HG03103 (cell line): ENCODE measurements around the gene NTM.
"Not testable (repeated sequence)": the region's sequence is repeated elsewhere in the genome, so short reads cannot be mapped to it uniquely, and the experiment has no call there.

ENCODE experiments used
- ATAC-seq: cut with Tn5 transposase; IDR thresholded peaks from one replicate; pipeline ENCODE4 v1.9.1; 2021; ENCODE audit warnings: low read depth; ENCODE audit not compliant: unreplicated experiment

The NTM gene

DNA sequence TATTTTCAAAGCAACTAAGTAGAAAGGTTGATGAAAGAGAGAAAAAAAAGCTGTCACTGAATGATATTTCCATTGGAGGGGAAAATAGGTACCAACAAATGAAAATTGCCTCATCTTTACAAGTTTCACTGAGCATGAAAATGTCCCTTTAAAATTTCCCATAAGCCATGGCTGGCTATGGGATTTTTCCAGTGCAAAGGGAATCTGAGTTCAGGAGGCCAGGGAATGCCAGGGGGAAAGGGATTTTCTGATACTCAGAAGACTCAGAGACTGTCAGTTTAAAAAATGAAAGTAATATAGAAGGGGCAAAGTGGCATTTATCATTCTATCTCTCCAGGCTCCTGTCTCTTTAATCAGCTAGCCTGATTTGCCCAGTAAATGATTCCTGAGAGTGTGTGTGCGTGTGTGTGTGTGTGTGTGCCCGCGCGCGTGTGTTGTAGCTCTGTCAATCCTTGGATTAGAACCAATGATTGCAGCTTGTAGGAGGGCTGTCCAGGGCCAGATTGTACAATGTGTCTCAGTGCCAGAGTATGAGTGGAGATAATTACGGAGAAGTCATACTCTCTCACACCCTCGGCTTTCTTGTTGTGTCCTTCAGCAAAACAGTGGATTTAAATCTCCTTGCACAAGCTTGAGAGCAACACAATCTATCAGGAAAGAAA is at the start of gene NTM:
TSS of gene NTM (plus strand) at position 526 of the 662 bp plus-strand sequence.
- no peak for ATAC-seq

DNA sequence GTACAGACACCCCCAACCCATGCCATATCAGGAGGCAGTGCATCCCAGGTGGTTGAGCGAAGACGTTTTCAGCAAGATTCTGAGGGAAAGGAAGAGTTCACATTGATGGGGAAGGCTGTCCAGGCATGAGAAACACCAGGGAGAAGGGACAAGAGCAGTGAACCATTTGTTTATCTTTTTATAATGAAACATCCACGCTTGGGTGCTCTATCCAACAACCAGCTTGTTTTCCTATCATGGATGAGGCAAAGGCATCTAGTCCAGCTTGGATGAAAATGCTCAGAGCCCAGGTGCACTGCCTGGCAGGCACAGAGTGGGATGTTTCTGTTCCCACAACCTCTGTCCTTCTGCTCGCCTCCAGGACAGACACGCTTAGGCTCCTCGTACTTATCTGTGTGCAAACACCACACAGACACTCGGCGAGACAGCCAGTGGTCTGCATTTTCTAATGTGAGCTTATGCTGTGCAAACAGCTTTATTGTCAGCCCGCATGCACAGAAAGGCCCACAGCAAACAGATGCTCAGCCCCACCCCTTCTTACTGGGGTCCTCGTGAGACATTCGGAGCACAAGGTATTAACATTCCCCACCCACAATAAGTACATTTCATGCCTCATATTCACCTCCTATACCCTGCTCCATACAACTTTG is 45.4 kb upstream of the NTM start:
- ATAC-seq, result no peak

GRCh38 chr11:131326829-131327228 is 43.6 kb upstream of the NTM start:
- ATAC-seq, result no peak

GRCh38 chr11:131327421-131327820 is 43.0 kb upstream of the NTM start:
- no peak for ATAC-seq

- ATAC-seq, result no peak
These were observed 41.6 kb upstream of the NTM start for GRCh38 chr11:131328843-131329242.

DNA sequence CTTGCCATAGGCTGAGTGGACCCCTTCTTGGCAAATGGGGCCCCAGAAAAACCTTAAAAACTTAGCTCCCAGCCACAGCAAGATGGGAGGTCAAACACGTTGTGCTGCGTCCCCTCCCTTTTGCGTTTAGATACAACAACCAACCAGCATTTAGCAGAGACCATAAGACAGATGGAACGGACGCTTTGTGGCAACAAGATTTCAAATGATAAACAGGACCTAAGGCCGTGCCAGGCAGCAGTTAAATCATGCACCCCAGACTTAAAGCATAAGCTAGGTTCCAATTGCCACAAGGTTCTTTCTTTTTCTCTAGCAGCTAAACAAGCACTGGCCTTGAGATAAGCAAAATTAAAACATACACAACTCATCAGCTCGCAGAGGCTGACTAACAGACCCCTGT is 39.4 kb upstream of the NTM start:
- ATAC-seq, result no peak

DNA sequence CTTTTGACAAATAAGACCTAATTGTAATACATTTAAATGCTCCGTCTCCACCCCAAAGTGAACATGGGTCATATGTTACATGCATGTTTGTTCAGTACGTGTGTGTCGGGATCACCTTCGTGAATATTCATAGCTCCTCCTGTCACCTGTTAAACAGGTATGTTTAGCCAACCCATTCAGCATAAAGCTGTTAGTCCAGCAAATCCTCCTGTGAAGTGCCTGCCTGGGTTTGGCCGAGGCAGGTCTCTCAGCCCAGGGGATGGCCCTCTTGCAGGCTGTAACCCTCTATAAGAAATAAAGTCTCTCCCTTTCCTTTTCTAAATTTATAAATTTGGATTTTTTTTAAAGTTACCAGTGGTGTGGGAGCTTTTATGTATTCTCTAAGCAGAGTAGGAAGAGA is 38.9 kb upstream of the NTM start:
- ATAC-seq, result no peak

- ATAC-seq, result no peak
These were observed 35.8 kb upstream of the NTM start for GRCh38 chr11:131334601-131335000.

- ATAC-seq, result not testable (repeated sequence)
These were observed 28.5 kb upstream of the NTM start for GRCh38 chr11:131341900-131342299.

- ATAC-seq, result not testable (repeated sequence)
These were observed 28.0 kb upstream of the NTM start for GRCh38 chr11:131342442-131342841.

- ATAC-seq, result no peak
These were observed 25.0 kb upstream of the NTM start for GRCh38 chr11:131345406-131345805.

- ATAC-seq, result no peak
These were observed 20.9 kb upstream of the NTM start for GRCh38 chr11:131349368-131350086.

- no peak for ATAC-seq
These were observed 19.5 kb upstream of the NTM start for GRCh38 chr11:131350872-131351271.

DNA sequence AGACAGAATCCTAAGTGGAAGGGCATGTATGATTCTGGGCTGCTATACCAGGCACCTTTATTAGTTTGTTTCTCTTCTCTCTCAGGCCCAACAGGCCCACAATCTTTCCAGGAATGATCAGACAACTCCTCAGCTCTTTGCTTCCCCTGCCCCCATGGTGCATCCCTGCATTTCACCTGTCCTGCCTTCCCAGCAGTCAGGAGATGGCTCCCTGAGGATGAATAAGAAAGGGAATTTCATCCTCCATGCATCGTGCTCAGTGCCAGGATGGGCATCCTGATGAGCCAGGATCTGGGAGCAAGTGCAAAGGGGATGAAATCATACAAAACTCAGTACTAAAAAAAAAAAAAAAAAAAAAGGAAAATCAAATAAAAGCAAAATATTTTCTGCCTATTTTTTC is 18.6 kb upstream of the NTM start:
- no peak for ATAC-seq

- no peak for ATAC-seq
These were observed 16.6 kb upstream of the NTM start for GRCh38 chr11:131353766-131354165.

DNA sequence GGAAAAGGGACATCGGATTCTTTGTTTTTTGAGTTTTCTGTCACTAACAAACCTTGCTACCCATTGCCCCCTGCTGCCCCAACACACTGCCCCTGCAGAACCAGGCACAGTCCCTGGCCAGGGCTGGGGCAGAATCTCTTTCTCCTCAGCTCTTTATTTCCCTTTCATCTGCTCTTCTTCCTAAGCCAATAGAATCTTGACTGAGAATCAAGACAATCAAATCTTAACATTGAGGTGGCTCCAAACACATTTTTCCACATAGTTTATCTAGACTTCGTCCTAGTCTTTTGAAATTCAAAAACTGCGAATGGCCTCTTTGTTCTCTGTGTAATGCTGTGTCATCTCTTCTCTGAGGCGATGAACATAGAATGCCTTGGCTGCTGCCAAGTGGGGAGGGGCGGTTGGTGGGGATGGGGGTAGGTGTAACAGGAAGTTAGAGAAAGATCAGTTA is 16.1 kb upstream of the NTM start:
- ATAC-seq, result no peak

DNA sequence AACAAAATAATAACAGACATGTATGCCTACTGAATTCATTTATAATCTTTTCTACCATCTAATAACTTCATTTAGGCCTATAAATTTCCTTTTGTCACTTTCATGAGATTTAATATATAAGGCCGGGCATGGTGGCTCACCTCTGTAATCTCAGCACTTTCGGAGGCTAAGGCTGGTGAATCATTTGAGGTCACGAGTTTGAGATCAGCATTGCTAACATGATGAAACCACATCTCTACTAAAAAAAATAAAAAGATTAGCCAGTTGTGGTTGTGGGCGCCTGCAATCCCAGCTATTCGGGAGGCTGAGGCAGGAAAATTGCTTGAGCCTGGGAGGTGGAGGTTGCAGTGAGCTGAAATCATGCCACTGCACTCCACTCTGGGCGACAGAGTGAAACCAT is 14.2 kb upstream of the NTM start:
- ATAC-seq, result no peak

DNA sequence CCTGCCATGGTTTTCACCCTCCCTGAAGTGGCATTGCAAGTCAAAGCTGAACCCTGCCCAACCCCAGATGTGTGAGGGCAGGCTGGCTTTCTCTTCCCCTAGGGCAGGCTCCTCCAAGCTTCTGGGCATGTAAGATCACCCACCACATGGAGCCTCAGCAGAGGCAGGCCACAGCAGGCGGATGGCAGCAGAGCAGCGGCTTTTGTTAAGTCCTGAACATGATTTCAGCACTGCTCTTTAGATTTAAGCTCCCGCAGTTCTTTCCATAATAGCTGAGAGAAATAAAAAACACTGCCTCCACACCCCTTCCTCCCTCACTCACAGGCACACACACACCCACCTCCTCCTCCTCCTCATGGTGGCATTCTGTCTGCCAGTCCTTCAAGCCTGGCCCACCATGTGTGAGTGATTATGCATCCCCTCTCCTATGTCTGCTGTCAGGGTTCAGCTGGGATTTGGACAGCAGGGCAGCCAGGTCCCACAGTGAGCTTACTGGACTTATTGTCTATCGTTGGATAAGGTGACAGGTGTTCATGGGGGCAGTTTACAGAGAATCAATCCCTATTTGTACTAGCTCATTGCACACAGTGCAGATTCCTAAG is 5.0 kb upstream of the NTM start:
- ATAC-seq, result no peak

DNA sequence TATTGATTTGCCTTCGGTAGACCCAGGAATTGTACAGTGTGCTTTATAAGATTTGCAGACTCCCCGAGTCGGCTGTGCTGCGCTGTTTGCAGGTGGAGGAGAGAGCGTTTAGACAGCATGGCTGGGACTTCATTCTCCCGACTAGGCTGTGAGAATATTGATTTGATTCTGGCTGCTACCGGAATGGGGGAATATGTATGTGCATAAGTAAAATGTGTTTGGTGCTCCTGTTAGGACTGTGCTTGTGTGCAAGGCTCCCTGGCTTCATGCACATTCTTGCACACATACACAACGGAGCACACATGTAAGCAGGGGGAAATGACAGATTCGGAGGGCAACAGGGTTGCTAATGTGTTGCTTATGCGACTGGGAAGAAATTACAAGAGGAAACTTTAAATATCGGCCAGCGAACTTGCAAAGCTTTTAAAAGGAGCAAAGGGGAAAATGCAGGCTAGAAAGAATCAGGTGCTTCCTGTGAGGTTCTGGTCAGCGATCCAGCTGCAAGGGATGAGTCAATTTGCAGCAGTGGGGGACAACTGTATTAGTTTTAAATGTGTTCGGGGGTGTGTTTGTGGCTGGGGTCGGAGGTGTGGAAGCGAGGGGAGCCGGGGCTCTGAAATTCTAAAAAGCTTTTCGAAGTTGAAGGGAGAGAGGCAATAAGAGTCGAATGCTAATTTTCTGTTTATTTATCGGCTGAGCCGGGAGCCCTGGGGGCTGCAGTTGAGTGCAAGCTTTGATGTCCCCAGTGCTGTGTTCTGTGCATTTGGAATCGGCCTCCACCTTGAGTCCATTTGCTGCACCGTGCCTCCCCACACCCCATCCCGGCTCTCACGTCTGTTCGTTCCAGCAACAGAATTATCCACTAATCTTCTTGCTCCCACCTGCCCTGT is 731 bp downstream of the NTM start:
- ATAC-seq, result no peak

GRCh38 chr11:131371791-131372104 is 1.3 kb downstream of the NTM start:
- no peak for ATAC-seq
